ENCODE results near the gene AHNAK2.

The AHNAK2 gene

DNA sequence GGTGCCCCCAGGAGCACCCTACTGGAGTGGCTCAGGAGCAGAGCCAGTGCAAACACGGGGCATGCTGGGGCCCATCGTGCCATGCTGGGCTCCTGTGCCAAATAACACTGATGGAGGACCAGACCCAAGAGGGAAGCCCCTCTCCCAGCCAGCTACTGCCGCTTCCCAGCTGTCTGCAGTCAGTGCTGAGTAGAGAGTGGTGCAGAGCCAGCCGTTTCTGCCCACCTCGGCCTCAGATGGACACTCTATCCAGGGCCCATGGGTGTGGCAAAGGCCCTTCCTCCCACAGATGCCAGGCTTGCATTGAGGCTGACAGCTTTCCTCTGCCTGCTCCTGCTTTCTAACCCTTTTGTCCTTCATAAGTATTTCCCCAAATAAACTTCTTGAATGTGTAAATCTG lies 20.6 kb upstream of the AHNAK2 start:
- TF ChIP-seq, protein P1, sequence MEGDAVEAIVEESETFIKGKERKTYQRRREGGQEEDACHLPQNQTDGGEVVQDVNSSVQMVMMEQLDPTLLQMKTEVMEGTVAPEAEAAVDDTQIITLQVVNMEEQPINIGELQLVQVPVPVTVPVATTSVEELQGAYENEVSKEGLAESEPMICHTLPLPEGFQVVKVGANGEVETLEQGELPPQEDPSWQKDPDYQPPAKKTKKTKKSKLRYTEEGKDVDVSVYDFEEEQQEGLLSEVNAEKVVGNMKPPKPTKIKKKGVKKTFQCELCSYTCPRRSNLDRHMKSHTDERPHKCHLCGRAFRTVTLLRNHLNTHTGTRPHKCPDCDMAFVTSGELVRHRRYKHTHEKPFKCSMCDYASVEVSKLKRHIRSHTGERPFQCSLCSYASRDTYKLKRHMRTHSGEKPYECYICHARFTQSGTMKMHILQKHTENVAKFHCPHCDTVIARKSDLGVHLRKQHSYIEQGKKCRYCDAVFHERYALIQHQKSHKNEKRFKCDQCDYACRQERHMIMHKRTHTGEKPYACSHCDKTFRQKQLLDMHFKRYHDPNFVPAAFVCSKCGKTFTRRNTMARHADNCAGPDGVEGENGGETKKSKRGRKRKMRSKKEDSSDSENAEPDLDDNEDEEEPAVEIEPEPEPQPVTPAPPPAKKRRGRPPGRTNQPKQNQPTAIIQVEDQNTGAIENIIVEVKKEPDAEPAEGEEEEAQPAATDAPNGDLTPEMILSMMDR (IDR thresholded peaks at IDR 0.05; ENCODE audit: low read depth, low read length) = no peak
- no peak overlapping the region for H3K4me3 ChIP-seq (ENCODE audit: low read depth, low read length)

DNA sequence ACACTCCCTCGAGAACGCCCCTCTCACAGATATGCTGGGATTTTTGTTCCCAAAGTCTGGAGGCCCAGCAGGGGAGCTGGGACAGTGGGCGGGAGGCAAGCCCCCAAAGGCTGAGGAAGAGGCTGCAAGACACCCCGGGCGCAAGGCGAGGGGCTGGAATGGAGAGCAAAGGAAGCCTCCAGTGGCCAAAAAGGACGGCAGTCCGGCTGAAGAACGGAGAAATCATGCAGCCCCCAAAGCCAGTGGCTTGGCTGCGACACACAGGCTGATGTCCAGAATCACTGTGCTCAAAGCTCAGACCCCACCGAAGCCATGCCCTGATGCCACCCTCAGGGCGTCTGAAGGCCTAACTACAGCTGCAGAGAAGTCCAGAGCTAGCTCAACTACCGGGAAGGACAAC lies 18.3 kb upstream of the AHNAK2 start:
- TF ChIP-seq, protein P1 (IDR thresholded peaks at IDR 0.05; ENCODE audit: low read depth, low read length) = no peak
- no peak overlapping the region for H3K4me3 ChIP-seq (ENCODE audit: low read depth, low read length)

DNA sequence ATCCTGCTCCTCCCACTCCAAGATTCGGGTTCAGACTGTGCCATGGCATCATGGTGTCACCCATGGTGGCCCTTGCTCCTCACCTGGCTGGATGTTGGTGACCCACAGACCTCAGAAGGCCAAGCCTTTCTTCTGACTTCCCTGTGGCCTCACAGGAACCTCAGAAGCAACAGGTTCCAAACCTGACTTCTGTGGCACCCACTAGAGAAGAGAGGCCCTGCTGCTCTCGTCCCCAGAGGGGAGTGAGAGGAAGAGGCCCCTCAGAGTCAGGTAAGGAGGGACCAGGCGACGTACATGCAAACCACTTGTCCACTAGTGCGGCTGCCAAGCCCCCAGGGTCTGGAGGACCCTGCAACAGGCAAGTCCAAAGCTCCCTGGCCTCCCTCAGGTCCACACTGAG lies 17.9 kb upstream of the AHNAK2 start:
- TF ChIP-seq, protein P1 (IDR thresholded peaks at IDR 0.05; ENCODE audit: low read depth, low read length) = no peak

DNA sequence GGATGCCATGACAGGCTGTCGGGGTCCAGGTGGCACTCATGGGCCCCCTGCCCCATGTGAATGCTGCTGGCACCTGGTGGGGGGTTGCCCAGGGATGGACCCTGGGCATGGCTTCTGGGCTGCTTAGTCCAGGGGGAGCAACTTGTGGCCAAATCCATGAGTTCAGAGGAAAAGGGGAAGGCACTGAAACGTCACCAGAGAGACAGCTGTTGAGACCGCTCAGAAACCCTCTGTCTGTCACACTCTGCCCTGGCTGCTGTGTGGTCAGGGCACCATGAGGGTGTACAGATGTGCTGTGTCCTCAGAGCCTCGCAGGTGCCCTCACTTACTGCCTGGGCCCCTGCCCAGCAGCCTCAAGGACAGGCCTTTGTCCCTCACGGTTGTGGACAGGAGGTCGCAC lies 16.8 kb upstream of the AHNAK2 start:
- no peak overlapping the region for H3K4me3 ChIP-seq (ENCODE audit: low read depth, low read length)
- TF ChIP-seq, protein P1 (IDR thresholded peaks at IDR 0.05; ENCODE audit: low read depth, low read length) = no peak

More for the DNA sequence above, 17.9 kb upstream of the AHNAK2 start:
- H3K4me3 ChIP-seq (ENCODE audit: low read depth, low read length) = no peak overlapping the region

DNA sequence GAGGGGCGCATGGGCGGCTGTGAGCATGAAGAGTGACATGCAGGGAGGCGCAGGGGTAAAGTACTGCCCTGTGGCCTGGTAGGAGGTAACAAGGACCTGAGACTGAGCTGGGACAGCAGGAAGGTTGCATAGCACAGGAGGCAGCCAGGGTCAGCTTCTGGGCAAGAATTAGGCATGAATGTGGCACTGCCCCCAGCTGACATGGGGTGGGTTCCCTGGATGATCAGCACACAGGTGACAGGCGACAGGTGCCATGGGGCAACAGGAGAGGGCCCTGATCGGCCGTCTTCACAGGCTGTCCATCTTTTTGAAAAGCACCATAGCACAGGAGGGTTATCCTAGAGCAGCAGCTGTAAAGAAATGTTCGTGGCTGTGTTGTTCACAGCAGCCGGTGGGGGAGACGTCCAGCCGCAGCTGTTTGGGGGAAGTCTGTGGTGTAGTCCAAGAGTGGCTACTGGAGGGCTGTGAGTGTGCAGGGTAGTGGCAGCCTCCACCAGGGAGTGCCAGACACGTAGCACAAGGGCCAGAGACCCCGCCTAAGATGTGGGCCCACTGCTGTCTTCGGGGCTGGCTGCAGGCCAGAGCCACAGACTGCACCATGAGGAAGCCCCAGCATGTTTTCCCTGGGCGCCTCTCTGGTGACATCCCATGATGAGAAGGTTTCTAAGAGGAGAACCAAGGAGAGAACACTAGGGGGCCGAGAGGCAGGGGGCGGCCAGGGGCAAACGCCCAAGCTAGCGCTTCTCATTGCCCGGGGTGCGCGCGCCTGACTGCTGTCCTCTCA lies 15.8 kb upstream of the AHNAK2 start:
- TF ChIP-seq, protein P1 (IDR thresholded peaks at IDR 0.05; ENCODE audit: low read depth, low read length) = no peak
- H3K4me3 ChIP-seq (ENCODE audit: low read depth, low read length) = no peak overlapping the region

DNA sequence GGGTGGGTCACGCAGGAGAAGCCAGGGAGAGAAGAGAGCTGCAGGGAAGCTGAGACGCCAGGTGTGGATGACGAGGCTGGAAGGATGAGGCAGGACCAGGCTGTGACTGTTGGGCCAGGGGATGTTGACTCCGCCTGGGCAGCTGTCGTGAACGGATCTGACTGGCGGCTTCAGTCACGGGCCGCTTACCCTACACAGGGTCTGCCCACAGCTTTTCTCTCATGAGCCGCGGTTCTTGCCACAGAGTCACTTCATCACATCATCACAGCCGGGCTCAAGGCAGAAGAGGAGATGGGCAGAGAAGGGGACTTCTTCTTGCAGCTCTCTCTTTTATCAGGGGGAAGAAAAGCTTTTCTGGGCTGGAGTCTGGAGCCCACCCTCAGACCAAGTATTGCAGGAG lies 15.1 kb upstream of the AHNAK2 start:
- H3K4me3 ChIP-seq (ENCODE audit: low read depth, low read length) = no peak overlapping the region
- TF ChIP-seq, protein P1 (IDR thresholded peaks at IDR 0.05; ENCODE audit: low read depth, low read length) = no peak

DNA sequence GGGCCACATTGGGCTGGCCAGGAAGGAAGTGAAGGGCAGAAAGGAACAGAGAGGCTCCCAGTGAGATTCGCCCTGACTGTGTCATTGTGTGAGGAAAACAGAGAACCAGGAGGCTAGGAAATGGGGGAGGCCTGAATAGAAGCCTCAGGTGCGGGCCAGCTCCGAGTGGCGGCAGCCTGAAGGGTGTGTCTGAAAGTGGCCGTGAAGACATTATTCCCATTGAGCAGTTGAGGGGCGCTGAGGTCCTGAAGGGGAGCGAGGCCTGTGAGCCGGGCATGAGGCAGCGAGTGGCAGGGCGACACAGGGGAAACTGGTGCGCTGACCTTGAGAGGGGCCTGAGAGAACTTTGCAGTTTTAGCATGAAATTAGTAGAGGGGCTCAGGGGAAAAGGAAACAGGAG lies 14.3 kb upstream of the AHNAK2 start:
- TF ChIP-seq, protein P1 (IDR thresholded peaks at IDR 0.05; ENCODE audit: low read depth, low read length) = no peak

More for the DNA sequence above, 14.3 kb upstream of the AHNAK2 start:
- H3K4me3 ChIP-seq (ENCODE audit: low read depth, low read length) = no peak overlapping the region
